ENCODE measurements around the gene SRP68.

GRCh38 chr17:76049239-76049638 lies 23.1 kb downstream of the SRP68 start:
- TF ChIP-seq PKNOX1 (IDR thresholded peaks at IDR 0.05) (no peak), NR2C1 (IDR thresholded peaks at IDR 0.05) (no peak), NR2C1 (tag; IDR thresholded peaks at IDR 0.05) (no peak), CTCF (IDR thresholded peaks at IDR 0.05 in 2 of 3, conservative IDR thresholded peaks at IDR 0.05 in 1 of 3; ENCODE audit: insufficient read depth in 2 of 3, low read depth in 1 of 3, low read length in 3 of 3) (no peak), KDM1A (IDR thresholded peaks at IDR 0.05) (no peak), ATF3 (IDR thresholded peaks at IDR 0.05) (no peak), ATF3 (CRISPR knock-in tag; conservative IDR thresholded peaks at IDR 0.05) (no peak), POLR2AphosphoS5 (IDR thresholded peaks at IDR 0.05; ENCODE audit: control insufficient read depth, insufficient read depth, low read depth, low read length) (no peak), ILK (tag; IDR thresholded peaks at IDR 0.05; ENCODE audit: borderline replicate concordance, low read depth) (no peak), CREB1 (IDR thresholded peaks at IDR 0.05) (no peak), CREB1 (CRISPR knock-in tag; IDR thresholded peaks at IDR 0.05) (no peak), TAF1 (IDR thresholded peaks at IDR 0.05; ENCODE audit: control insufficient read depth, extremely low read depth, insufficient read depth, low read length, severe bottlenecking) (no peak), YY1 (IDR thresholded peaks at IDR 0.05; ENCODE audit: borderline replicate concordance in 1 of 3, control insufficient read depth in 1 of 3, extremely low read depth in 1 of 3, insufficient read depth in 3 of 3, insufficient read length in 1 of 3, insufficient replicate concordance in 2 of 3, low read depth in 1 of 3, low read length in 2 of 3) (no peak), RFX5 (IDR thresholded peaks at IDR 0.05; ENCODE audit: low read depth, low read length) (no peak)
- TF ChIP-seq, protein P1, sequence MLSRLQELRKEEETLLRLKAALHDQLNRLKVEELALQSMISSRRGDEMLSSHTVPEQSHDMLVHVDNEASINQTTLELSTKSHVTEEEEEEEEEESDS (CRISPR knock-in tag; IDR thresholded peaks at IDR 0.05), result no peak
- TF ChIP-seq, protein P2, sequence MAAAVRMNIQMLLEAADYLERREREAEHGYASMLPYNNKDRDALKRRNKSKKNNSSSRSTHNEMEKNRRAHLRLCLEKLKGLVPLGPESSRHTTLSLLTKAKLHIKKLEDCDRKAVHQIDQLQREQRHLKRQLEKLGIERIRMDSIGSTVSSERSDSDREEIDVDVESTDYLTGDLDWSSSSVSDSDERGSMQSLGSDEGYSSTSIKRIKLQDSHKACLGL (CRISPR knock-in tag; IDR thresholded peaks at IDR 0.05; ENCODE audit: borderline replicate concordance, poor library complexity, severe bottlenecking), result no peak
